Ishikawa (cell line): ENCODE data around the gene ARMH3.

Experiments used
- CREB1 ChIP-seq: IDR thresholded peaks from 2 replicates; pipeline ENCODE4 v1.6.1; 2012; ENCODE audit warnings: low read depth
- EGR1 ChIP-seq: IDR thresholded peaks from 2 replicates; pipeline ENCODE4 v1.6.1; 2012
- EP300 ChIP-seq: IDR thresholded peaks from 2 replicates; pipeline ENCODE4 v1.6.1; 2012; ENCODE audit warnings: borderline replicate concordance
- FOXM1 ChIP-seq: IDR thresholded peaks from 2 replicates; pipeline ENCODE4 v1.6.1; 2012; ENCODE audit warnings: low read depth, borderline replicate concordance
- MAX ChIP-seq: IDR thresholded peaks from 2 replicates; pipeline ENCODE4 v1.6.1; 2012
- NFIC ChIP-seq: IDR thresholded peaks from 2 replicates; pipeline ENCODE4 v1.6.1; 2012
- RAD21 ChIP-seq: IDR thresholded peaks from 2 replicates; pipeline ENCODE4 v1.6.1; 2012; ENCODE audit warnings: low read depth
- REST ChIP-seq: IDR thresholded peaks from 2 replicates; pipeline ENCODE4 v1.6.1; 2012; ENCODE audit warnings: low read depth, mild to moderate bottlenecking
- TAF1 ChIP-seq: IDR thresholded peaks from 2 replicates; pipeline ENCODE4 v1.6.1; 2012; ENCODE audit warnings: low read depth, mild to moderate bottlenecking
- TCF12 ChIP-seq: IDR thresholded peaks from 2 replicates; pipeline ENCODE4 v1.6.1; 2012; ENCODE audit warnings: low read depth
- TEAD4 ChIP-seq: IDR thresholded peaks from 2 replicates; pipeline ENCODE4 v1.6.1; 2012
- YY1 ChIP-seq: IDR thresholded peaks from 2 replicates; pipeline ENCODE4 v1.6.1; 2012; ENCODE audit warnings: low read depth
- ZBTB7A ChIP-seq: IDR thresholded peaks from 2 replicates; pipeline ENCODE4 v1.6.1; 2012; ENCODE audit warnings: low read depth
- TF ChIP-seq, protein P1 (sequence below): IDR thresholded peaks from 2 replicates; pipeline ENCODE4 v1.6.1; 2012

Gene ARMH3

GRCh38 chr10:101958691-101959090 is 97.3 kb downstream of the ARMH3 start:
- TF ChIP-seq YY1 = no peak
- TF ChIP-seq REST = no peak

GRCh38 chr10:101956898-101957297 is 99.1 kb downstream of the ARMH3 start:
- TF ChIP-seq NFIC (no peak), YY1 (no peak), EP300 (no peak), REST (no peak), TCF12 (no peak), FOXM1 (no peak), TAF1 (no peak), RAD21 (no peak)
- TF ChIP-seq, protein P1, sequence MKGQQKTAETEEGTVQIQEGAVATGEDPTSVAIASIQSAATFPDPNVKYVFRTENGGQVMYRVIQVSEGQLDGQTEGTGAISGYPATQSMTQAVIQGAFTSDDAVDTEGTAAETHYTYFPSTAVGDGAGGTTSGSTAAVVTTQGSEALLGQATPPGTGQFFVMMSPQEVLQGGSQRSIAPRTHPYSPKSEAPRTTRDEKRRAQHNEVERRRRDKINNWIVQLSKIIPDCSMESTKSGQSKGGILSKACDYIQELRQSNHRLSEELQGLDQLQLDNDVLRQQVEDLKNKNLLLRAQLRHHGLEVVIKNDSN = no peak

DNA sequence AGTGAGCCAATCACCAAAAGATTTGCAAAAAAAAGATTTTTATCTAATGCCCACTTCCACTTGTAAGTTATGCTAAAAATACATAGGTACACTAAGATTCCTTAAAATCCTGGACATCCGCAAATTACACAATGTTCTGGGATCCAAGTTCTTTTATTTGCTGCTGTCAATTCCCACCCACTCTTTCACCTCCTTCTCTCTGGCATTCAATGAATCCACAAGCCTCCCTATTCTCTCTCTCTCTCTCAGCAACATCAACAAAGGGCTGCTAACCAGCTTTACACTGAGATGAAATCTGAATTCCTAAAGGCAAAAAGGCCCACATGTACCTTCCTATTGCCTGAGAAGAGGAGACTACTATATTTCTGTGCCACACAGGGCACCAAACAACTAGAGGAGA is 99.9 kb downstream of the ARMH3 start:
- TF ChIP-seq EP300 = no peak
- TF ChIP-seq YY1 = no peak
- no peak for TF ChIP-seq REST
- no peak for TF ChIP-seq MAX
- no peak for TF ChIP-seq RAD21
- no peak for TF ChIP-seq TEAD4
- TF ChIP-seq EGR1 = no peak
- TF ChIP-seq NFIC = no peak
- no peak for TF ChIP-seq ZBTB7A
- TF ChIP-seq CREB1 = no peak

DNA sequence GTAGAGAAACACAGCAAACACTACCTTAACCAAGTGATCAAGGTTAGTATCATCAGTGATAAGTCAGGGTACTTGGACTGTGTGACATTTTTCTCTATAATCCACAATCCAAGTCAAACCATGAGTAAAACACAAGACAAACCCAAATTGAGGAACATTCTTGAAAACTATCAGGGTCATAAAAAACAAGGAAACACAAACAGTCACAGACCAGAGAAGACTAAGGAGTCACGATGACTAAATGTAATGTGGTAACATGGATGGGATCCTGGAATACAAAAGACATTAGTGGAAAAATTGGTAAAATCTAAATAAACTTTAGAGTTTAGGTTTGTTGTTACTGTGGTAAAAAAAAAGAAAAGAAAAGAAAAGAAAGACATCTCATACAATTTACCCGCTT is 103.8 kb downstream of the ARMH3 start:
- TF ChIP-seq TCF12 = no peak
- TF ChIP-seq EP300 = no peak
- TF ChIP-seq CREB1 = no peak
- TF ChIP-seq REST = no peak
- no peak for TF ChIP-seq ZBTB7A
- TF ChIP-seq EGR1 = no peak

DNA sequence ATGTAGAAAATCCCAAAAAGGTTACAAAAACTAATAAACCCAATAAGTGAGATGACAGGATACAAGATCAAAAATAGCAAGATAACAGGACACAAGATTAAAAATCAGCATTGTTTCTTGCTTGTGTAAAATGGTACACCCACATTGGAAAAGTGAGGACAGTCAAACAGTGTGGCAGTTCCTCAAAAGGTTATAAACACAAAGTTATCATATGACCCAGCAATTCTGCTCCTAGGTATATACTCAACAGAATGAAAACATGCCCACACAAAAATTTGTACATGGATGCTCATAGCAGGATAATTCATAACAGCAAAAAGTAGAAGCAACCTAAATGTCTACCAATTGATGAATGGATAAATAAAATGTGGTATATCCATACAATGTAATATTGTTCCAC is 105.8 kb downstream of the ARMH3 start:
- TF ChIP-seq NFIC (no peak), RAD21 (no peak), CREB1 (no peak), YY1 (no peak), TEAD4 (no peak), FOXM1 (no peak), EGR1 (no peak), REST (no peak)
- TF ChIP-seq, protein P1 = no peak
